Urinary bladder (tissue), 4 donors: ENCODE data around the gene TBCK. TPM values are rescaled to one million over a fixed set of nuclear protein-coding genes. Genes with fewer than 3 reads are reported as not detected.

Experiments
- DNase-seq: peaks from one replicate; pipeline ENCODE4 v3.0.0-alpha.2; 2015; ENCODE audit errors: extremely low spot score
- H3K27ac ChIP-seq: one replicate; pipeline ENCODE4 v1.5.1; 2013; ENCODE audit warnings: low read depth, mild to moderate bottlenecking, moderate library complexity
- H3K36me3 ChIP-seq: one replicate; pipeline ENCODE4 v1.6.1; 2013; ENCODE audit warnings: mild to moderate bottlenecking, moderate library complexity; ENCODE audit not compliant: insufficient read depth
- H3K4me1 ChIP-seq: one replicate; pipeline ENCODE4 v1.6.1; 2013; ENCODE audit warnings: mild to moderate bottlenecking, moderate library complexity; ENCODE audit not compliant: insufficient read depth
- H3K4me3 ChIP-seq: one replicate; pipeline ENCODE4 v1.5.1; 2013; ENCODE audit warnings: low read depth, low read length
- WGBS: extraction: QIAGEN DNeasy Blood & Tissue Kit; methylation state at CpG from one replicate; pipeline ENCODE4 v1.1.7; 2013; 5-methylcytosine and 5-hydroxymethylcytosine counted together
- polyA plus RNA-seq: library from polyadenylated mRNA; stranded (reverse); fragments of 200-250 nt; gene quantifications from one replicate; pipeline ENCODE4 v1.2.3, GENCODE V29; 2013
- total RNA-seq: library from RNA; depleted of rRNA; stranded (reverse); fragments of >200 nt; gene quantifications from one replicate; pipeline ENCODE4 v1.2.3, GENCODE V29; 2014
- donor health status: healthy with polysubstance abuse.
- donor health status: healthy.

The TBCK gene
- total and polyA plus RNA-seq, 2 donors: 14.1 to 113 TPM

DNA sequence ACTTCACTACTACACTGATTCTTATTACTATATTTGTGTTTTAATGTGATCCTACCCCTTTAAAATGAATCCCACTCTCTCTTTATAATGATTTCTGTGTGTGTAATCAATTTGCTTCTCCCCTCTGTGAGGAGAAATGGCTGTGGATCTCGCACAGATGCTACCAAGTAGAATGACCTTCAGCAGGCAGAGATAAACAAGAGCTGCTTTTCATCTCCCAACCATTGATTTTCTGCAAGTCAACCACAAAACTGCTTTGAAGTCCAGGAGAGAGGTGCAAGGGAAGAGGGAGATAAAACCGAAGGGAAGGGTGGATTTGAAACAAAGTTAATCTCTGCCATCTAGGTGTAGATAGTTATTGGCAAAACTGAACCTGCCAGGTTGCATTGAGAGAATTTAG is 279.2 kb downstream of the TBCK start:
- Histone ChIP-seq H3K4me1 (no peaks in the 10 kb centered on the region), H3K4me3 (no peak overlapping the region), H3K27ac (no peak overlapping the region), H3K36me3 (no peaks in the 10 kb centered on the region)
- 73% methylated on average over 2 of the region's 2 CpGs for WGBS
- DNase-seq: no peak

- 93% methylated on average over 3 of the region's 3 CpGs for WGBS
- H3K36me3 ChIP-seq: no peaks in the 10 kb centered on the region
- no peak for DNase-seq
- no peak overlapping the region for H3K27ac ChIP-seq
- H3K4me1 ChIP-seq: no peaks in the 10 kb centered on the region
- H3K4me3 ChIP-seq: no peak overlapping the region
Observed at GRCh38 chr4:106036334-106036733, 279.7 kb downstream of the TBCK start.

DNA sequence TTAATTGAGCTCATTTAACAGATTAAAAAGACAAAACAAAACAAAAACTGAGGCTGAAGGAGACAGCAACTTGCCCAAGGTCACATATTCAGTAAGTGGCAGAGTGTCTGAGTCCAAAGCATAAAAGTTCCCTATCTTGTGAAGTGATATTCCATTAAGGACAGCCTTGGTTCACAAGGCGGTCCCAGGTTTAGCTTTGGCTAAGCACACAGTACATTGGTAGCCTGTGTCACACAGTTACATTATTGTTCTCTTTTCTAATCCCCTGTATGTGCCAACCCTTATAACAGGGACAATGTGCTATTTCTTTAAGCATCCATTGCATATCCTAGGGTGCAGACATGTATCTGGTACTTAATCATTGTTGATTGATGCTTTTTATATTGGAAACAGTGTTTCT is 280.8 kb downstream of the TBCK start:
- DNase-seq: no peak
- Histone ChIP-seq H3K36me3 (no peaks in the 10 kb centered on the region), H3K27ac (no peak overlapping the region), H3K4me1 (no peaks in the 10 kb centered on the region), H3K4me3 (no peak overlapping the region)
- WGBS: 94% methylated on average over 1 of the region's 1 CpG

DNA sequence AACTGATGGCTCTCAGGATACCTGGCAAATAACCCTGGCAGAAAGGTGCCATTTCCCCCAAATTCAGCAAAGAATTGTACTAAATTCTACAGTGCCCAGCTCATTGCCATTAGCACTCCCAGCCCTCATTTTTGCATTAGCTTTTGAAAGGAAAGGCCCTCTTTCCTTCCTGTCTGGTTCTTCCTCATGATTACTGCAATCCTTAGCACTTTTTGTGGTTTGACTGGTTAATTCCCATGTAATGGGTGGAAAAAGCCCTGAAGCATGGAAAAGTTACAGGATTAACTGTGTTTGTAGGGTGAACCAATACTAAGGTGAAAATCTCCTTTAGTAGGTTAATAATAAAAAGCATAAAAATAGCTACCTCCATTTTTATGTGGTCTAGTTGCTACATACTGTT is 281.3 kb downstream of the TBCK start:
- H3K27ac ChIP-seq: no peak overlapping the region
- DNase-seq: no peak
- H3K4me3 ChIP-seq: no peak overlapping the region
- H3K36me3 ChIP-seq: no peaks in the 10 kb centered on the region
- H3K4me1 ChIP-seq: no peaks in the 10 kb centered on the region

GRCh38 chr4:106034220-106034619 is 281.8 kb downstream of the TBCK start:
- Histone ChIP-seq H3K27ac (no peak overlapping the region), H3K4me3 (no peak overlapping the region), H3K4me1 (no peaks in the 10 kb centered on the region), H3K36me3 (no peaks in the 10 kb centered on the region)
- WGBS: 30% methylated on average over 3 of the region's 3 CpGs
- DNase-seq: no peak

- DNase-seq: no peak
- no peak overlapping the region for H3K27ac ChIP-seq
- no peaks in the 10 kb centered on the region for H3K4me1 ChIP-seq
- no peaks in the 10 kb centered on the region for H3K36me3 ChIP-seq
- H3K4me3 ChIP-seq: no peak overlapping the region
Observed at GRCh38 chr4:106033469-106033868, 282.5 kb downstream of the TBCK start.

GRCh38 chr4:106032851-106033286 is 283.1 kb downstream of the TBCK start:
- no peak overlapping the region for H3K4me3 ChIP-seq
- H3K27ac ChIP-seq: no peak overlapping the region
- no peaks in the 10 kb centered on the region for H3K36me3 ChIP-seq
- WGBS: 81% methylated on average over 1 of the region's 1 CpG
- no peak for DNase-seq
- no peaks in the 10 kb centered on the region for H3K4me1 ChIP-seq

DNA sequence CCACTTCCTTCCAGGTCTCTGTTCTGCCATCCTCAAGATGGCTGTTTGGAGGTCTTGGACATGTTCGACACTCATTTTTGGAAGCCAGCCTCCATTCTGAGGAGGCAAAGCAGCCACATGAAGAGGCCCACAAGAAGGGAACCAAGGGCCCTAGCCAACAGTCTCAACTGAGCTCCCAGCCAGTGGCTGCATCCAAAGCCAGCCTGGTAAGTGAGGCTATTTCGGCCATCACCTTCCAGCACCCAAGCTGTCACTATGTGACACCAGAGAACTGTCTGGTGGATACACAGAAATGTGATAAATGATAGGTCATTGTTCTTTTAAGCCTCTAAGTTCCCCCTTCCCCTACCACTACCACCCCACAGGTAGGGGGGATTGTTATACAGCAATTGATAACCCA is 293.6 kb downstream of the TBCK start:
- Histone ChIP-seq H3K36me3 (no peaks in the 10 kb centered on the region), H3K27ac (no peak overlapping the region), H3K4me1 (no peaks in the 10 kb centered on the region), H3K4me3 (no peak overlapping the region)
- WGBS: 90% methylated on average over 2 of the region's 2 CpGs
- DNase-seq: no peak

- Histone ChIP-seq H3K36me3 (no peaks in the 10 kb centered on the region), H3K27ac (no peak overlapping the region), H3K4me1 (no peaks in the 10 kb centered on the region), H3K4me3 (no peak overlapping the region)
- no peak for DNase-seq
- WGBS: 71% methylated on average over 5 of the region's 5 CpGs
Observed at GRCh38 chr4:106021737-106022410, 294.1 kb downstream of the TBCK start.

GRCh38 chr4:106019771-106020170 is 296.2 kb downstream of the TBCK start:
- H3K36me3 ChIP-seq: no peaks in the 10 kb centered on the region
- H3K4me1 ChIP-seq: no peaks in the 10 kb centered on the region
- no peak overlapping the region for H3K27ac ChIP-seq
- H3K4me3 ChIP-seq: no peak overlapping the region
- no peak for DNase-seq

DNA sequence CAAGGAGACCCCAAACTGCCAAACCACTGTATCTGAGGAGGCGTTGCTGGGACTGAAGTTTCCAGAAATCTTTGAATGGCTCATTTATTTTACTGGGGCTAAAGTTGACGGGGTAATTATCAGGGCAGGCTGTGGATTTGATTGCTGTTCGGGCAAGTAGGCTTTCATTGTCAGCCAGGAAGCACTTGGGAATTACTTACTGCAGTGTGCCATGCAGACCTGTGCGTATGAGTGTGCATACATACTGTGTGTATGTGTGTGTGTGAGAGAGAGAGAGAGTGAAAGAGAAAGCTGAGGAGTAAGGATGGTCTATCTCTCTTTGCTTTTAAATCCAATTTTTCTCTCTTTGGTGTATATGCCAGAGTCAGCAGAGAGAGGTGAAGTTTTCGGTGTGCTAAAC is 298.0 kb downstream of the TBCK start:
- Histone ChIP-seq H3K4me1 (no peaks in the 10 kb centered on the region), H3K4me3 (no peak overlapping the region), H3K27ac (no peak overlapping the region), H3K36me3 (no peaks in the 10 kb centered on the region)
- no peak for DNase-seq
- 81% methylated on average over 5 of the region's 5 CpGs for WGBS

GRCh38 chr4:106011387-106011786 is 304.6 kb downstream of the TBCK start:
- Histone ChIP-seq H3K4me1 (no peaks in the 10 kb centered on the region), H3K36me3 (no peaks in the 10 kb centered on the region), H3K27ac (no peak overlapping the region), H3K4me3 (no peak overlapping the region)
- WGBS: 98% methylated on average over 1 of the region's 1 CpG
- DNase-seq: no peak

DNA sequence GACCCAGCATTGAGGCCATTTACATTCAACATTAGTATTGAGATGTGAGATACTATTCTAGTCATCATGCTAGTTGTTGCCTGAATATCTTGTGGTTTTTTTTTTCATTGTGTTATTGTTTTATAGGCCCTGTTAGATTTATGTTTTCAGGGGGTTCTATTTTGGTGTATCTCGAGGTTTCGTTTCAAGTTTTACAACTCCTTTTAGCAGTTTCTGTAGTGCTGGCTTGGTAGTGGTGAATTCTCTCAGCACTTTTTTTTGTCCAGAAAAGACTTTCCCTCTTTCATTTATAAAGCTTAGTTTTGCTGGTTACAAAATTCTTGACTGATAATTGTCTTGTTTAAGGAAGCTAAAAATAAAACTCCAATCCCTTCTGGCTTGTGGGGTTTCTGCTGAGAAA is 305.2 kb downstream of the TBCK start:
- 89% methylated on average over 2 of the region's 2 CpGs for WGBS
- no peak overlapping the region for H3K27ac ChIP-seq
- H3K36me3 ChIP-seq: no peaks in the 10 kb centered on the region
- H3K4me3 ChIP-seq: no peak overlapping the region
- no peaks in the 10 kb centered on the region for H3K4me1 ChIP-seq
- DNase-seq: no peak

DNA sequence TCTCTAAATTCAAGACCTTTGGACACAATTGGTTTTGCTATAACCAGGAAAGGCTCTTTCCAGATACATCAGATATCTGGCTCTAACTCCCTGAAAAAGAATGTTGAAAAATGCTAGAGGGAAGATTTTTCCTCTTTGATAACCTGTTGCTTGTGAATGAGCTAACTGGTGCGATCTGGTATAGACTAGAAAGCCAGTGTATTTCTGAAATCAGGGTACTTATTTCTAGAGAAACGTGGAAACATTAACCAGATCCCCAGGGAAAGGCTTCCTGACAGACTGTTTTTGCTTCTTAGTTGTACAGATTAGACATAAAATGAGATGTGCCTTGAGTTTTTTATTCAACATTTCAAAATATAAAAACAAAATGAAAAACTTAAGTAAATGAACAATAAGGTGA is 313.0 kb downstream of the TBCK start:
- H3K36me3 ChIP-seq: no peaks in the 10 kb centered on the region
- H3K4me1 ChIP-seq: peaks cover 2% of the 10 kb centered on the region
- no peak overlapping the region for H3K27ac ChIP-seq
- no peak for DNase-seq
- WGBS: 38% methylated on average over 2 of the region's 2 CpGs
- H3K4me3 ChIP-seq: no peak overlapping the region
